Transverse colon (tissue), 4 donors: Measurements from ENCODE around the gene TAS2R8.

Source experiments
- EP300 ChIP-seq: sonication (generic); formaldehyde crosslinking; IDR thresholded peaks from one replicate; pipeline ENCODE4 v1.6.1; 2017; ENCODE audit warnings: antibody characterized with exemption, low read depth
- POLR2A ChIP-seq: fragments of 450-650 bp; IDR thresholded peaks from one replicate; pipeline ENCODE4 v1.6.1; 2016; ENCODE audit warnings: antibody characterized with exemption, mild to moderate bottlenecking, moderate library complexity
- POLR2AphosphoS5 ChIP-seq, 3 donors: sonication (generic); formaldehyde crosslinking; IDR thresholded peaks; one replicate each; pipeline ENCODE4 v1.6.1; 2016; ENCODE audit warnings: antibody characterized with exemption in 3 of 3
- TF ChIP-seq, protein P1 (sequence below), 5 experiments: fragments of 200-600 bp in 3 of 5; fragments of 450-650 bp in 2 of 5; sonication (generic) in 3 of 5; IDR thresholded peaks; 1 replicate in 2 of 5; 2 replicates in 3 of 5; pipeline ENCODE4 v1.5.1; 2016 to 2017; ENCODE audit warnings: antibody characterized with exemption in 5 of 5, inconsistent platforms in 3 of 5, mild to moderate bottlenecking in 2 of 5, moderate library complexity in 1 of 5

DNA sequence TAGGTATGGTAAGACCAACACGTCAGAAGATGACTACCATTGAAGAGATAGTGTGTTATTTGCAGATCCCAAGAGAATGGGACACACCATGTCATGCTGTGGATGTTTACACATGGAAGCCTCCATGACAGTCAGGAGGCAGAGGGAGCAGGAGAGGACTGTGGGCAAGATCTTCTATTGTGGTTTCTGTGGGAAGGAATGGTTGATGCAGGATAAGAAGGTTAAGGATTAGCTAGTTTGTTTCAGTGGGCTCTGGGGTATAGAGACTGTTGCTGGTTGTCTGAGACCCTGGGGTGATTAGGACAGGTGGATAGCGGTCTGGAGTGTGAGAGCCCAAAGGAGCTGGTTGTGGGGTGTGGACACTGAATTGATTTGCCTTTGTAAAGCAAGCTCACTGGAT, 28.0 kb downstream of the TAS2R8 start:
- TF ChIP-seq POLR2A (no peak), EP300 (no peak), POLR2AphosphoS5 (IDR thresholded peaks at IDR 0.05) (no peak)
- TF ChIP-seq, protein P1, sequence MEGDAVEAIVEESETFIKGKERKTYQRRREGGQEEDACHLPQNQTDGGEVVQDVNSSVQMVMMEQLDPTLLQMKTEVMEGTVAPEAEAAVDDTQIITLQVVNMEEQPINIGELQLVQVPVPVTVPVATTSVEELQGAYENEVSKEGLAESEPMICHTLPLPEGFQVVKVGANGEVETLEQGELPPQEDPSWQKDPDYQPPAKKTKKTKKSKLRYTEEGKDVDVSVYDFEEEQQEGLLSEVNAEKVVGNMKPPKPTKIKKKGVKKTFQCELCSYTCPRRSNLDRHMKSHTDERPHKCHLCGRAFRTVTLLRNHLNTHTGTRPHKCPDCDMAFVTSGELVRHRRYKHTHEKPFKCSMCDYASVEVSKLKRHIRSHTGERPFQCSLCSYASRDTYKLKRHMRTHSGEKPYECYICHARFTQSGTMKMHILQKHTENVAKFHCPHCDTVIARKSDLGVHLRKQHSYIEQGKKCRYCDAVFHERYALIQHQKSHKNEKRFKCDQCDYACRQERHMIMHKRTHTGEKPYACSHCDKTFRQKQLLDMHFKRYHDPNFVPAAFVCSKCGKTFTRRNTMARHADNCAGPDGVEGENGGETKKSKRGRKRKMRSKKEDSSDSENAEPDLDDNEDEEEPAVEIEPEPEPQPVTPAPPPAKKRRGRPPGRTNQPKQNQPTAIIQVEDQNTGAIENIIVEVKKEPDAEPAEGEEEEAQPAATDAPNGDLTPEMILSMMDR (IDR thresholded peaks at IDR 0.05): no peak
